HG03025 (cell line): ENCODE results near the gene NLRP6.

ENCODE experiments used
- ATAC-seq: cut with Tn5 transposase; IDR thresholded peaks from one replicate; pipeline ENCODE4 v1.9.1; 2021; ENCODE audit warnings: mild to moderate bottlenecking, moderate library complexity; ENCODE audit not compliant: unreplicated experiment, low FRiP score

The NLRP6 gene

GRCh38 chr11:291281-292210 is 13.3 kb downstream of the NLRP6 start:
- no peak for ATAC-seq

- no peak for ATAC-seq
These were observed 14.3 kb downstream of the NLRP6 start for GRCh38 chr11:292211-293121.

DNA sequence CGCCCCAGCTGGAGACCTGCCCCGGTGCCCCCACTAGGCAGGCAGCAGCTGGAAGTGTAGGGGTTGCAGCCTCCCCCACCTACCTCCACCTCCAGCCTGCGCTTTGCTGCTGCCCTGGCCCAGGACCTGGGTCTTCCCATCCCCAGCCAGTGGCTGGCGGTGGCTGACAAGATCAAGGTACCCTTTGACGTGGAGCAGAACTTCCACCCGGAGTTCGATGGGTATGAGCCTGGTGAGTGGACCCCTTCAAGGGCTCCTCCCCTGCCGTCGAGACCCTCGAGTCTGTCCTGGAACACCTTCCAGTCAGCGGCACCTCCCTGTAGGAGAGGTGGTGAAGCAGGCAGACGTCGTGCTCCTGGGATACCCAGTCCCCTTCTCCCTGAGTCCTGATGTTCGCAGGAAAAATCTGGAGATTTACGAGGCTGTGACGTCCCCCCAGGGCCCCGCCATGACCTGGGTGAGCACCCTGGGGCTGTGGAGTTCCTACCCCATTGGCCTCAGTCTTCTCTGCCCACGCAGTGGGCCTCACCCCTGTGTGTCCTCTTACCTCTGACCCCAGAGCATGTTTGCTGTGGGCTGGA is 15.2 kb downstream of the NLRP6 start:
- no peak for ATAC-seq

- no peak for ATAC-seq
These were observed 15.8 kb downstream of the NLRP6 start for GRCh38 chr11:293852-294661.

- no peak for ATAC-seq
These were observed 16.6 kb downstream of the NLRP6 start for GRCh38 chr11:294780-295179.

DNA sequence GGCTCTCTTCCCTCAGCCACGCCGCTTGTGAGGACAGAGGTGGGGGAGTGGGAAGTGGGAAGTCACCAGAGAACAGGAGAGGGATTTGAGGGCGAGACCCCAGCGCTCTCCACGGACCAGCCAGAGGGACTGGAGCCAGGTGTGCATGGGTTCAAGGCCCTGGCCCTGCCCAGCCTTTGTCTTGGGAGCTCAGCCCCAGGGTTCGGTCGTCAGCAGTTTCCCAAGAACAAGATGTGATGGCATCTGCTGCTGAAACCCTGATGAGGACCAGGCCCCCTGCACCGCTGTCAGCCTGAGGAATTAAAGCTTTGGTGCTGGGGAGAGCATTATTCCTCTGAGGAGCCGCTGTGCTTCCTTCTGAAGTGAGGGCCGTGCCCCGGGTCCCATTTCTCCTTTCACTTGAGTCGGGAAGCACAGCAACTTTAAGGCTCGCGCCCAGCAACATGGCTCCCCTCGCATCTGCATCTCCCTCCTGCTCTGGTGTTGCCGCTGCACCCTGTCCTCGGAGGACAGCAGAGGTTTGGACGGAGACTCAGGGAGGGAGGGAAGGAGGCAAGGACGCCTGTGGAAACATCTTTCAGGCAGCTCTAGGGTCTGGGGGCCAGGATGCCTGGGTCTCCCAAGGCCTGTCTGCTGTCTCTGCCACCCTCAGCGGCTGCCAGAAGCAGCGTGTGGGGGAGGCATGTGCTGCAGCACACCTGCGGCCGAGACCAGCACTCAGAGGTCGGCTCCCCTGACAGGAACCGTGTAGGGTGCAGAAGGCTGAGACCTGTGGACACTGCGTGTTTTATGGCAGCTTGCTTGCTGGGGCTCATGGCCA is 17.4 kb downstream of the NLRP6 start:
- no peak for ATAC-seq

GRCh38 chr11:296171-297050 is 18.2 kb downstream of the NLRP6 start:
- no peak for ATAC-seq

- no peak for ATAC-seq
These were observed 18.9 kb downstream of the NLRP6 start for GRCh38 chr11:297051-297585.

DNA sequence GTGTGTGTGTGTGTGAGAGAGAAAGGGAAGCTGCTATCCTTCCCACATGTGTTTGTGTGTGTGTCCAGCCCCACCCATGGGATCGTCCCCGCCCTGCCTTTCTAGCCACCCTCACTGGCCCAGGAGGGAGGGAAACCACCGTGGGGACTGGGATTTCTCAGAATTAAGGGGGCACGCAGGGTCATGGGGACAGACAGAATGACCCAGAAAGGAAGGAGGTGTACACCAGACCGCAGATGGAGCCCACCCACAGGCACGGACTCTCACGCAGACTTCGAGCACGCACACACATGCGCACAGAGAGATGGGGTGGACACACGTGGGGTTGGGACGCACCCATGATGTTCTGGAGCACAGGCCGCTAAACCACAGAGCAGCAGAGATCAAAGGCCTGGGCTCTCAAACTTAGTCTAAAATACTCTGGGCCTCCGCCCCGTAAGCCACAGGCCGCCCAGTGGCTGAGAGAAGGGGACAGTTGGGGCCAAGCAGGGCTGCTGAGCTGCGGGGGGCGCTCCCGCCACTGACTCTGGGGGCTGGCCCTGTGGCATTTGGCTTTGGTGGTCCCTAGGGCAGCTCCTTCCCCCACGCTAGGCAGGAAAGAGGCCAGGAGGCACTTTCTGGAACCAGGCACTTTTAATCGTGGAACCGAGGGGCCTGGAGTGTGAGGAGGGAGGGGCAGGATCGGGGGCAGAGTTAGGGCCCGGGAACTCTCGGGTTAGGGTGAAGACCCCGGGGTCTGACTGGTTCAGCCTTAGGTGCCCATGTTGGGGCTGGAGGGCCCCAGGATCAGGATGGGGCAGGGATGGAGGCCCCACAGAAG is 19.6 kb downstream of the NLRP6 start:
- ATAC-seq: no peak

- ATAC-seq: no peak
These were observed 20.3 kb downstream of the NLRP6 start for GRCh38 chr11:298406-299065.

DNA sequence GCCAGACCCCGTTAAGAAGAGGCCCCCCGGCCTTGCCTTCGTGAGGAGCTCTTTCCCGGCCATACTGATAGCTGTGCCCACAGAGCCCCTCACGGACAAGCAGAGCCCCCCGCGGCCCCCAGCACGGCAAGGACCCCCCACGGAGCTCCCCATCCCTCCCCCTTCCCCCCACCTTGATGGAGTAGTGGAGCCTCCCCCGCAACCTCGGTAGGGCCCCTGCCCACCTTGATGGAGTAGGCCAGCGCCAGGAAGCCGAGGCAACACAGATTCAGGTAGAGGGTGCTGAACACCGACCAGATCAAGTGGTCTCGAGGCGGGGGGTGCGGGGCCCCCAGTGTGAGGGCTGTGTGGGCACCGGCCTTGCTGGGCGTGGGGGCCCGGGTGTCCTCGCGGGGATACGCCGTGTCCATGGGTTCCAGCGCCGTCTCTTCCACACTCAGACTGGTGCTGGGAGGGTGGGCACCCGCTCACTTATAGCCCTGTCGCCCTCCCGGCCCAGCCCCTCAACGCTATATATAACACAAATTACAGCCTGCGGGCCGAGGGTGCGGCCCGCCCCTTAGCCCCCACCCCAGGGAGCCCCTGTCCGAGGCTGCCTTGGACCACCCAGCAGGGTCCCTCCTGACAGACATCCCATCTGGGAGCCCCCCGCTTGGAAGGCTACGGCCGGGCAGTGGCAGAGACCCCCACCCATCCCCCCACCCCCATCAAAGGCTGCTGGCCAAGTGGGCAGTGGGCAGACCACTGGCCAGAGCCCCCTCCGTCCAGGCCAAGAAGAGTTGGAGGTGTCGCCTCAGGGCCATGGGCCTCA is 21.1 kb downstream of the NLRP6 start, which contains the start of gene IFITM5:
Gene IFITM5 (minus strand): TSS at position 446 of the 811 bp plus-strand sequence. CDS start 36 bp downstream, at position 410.
- ATAC-seq: no peak

DNA sequence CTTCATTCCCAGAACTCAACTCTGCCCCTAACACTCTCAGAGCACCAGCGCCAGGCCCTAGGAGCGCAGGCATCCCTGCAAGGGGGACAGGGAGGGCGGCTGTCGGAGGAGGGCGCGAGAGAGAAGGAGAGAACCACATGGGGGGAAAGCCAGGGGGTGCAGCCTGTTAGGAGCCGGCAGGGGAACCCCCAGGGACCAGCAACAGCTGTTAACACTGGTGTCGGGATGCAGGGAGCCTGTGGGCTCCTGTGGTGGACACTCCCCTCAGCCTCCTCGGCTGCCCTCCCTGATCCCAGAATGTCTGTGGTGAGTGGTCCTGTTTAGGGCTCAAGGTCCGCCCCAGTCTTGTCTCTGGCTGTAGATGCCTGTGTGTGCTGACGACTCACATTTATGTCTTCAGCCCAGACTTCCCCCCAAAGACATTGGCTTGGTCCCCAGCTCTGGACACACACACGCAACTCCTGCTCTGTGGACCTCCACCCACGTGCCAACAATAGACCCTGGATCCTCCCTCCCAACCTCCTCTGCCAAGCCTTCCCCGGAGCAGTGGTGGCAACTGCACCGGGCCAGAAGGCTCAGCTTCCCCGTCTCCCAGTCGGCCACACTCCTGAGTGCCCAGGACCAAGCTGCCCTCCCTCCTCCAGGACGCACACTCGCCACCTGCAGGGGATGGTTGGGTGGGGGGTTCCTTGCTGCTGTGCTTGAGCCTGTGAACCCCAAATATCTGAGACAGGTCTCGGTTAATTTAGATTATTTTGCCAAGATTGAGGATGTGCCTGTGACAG is 21.9 kb downstream of the NLRP6 start:
- ATAC-seq: no peak

DNA sequence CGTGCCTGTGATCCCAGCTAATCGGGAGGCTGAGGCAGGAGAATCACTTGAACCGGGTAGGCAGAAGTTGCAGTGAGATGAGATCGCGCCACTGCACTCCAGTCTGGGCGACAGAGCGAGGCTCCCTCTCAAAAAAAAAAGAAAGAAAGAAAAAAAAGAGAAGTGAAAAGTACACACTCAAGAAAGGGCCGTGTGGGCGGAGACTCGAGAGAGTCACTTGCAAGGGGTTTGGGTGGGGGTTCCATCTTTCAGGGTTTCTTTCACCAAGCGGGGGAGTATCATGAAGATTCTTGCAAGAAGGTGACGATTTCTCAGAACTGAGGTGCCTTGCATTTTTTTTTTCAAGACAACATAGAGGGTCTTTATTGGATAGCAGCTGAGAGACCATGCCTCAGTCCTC is 25.2 kb downstream of the NLRP6 start:
- no peak for ATAC-seq

- ATAC-seq: no peak
These were observed 25.9 kb downstream of the NLRP6 start for GRCh38 chr11:304061-304506.
